Fibroblast of lung (primary cell): Measurements from ENCODE around the gene OTOA.
"Not testable (repeated sequence)": the region's sequence is repeated elsewhere in the genome, so short reads cannot be mapped to it uniquely, and the experiment has no call there.

ENCODE experiments used
- CTCF ChIP-seq, 2 donors: IDR thresholded peaks in 1 of 2; conservative IDR thresholded peaks in 1 of 2; 1 replicate in 1 of 2; 2 replicates in 1 of 2; pipeline ENCODE4 v1.5.1; 2011 to 2012; ENCODE audit warnings: low read length in 2 of 2, control low read depth in 1 of 2, inconsistent platforms in 1 of 2, low read depth in 1 of 2, mild to moderate bottlenecking in 1 of 2
- EZH2 ChIP-seq: IDR thresholded peaks from 2 replicates; pipeline ENCODE4 v1.5.1; 2012; ENCODE audit warnings: low read length, control low read depth, mild to moderate bottlenecking; ENCODE audit errors: missing control alignments

DNA sequence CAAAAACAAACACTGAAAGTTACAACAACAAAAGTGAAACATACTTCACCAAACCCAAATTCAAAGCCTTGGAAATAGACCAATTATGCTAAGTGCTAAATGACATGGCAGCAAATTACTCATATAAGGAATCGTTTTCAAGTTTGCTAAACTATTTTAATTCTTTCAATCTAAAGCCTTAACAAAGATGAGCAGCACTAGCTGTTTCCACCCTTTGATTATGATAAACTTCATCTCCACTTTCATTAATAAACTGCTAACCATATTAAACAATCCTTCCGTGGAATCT is 138.6 kb downstream of the OTOA start:
- TF ChIP-seq EZH2; CTCF (conservative IDR thresholded peaks at IDR 0.05 in 1 of 2, IDR thresholded peaks at IDR 0.05 in 1 of 2; ENCODE audit: low read depth in 1 of 2, low read length in 2 of 2): not testable (repeated sequence)
